GM12878 (cell line): ENCODE results near the gene KCNMB4. TPM values are rescaled to one million over a fixed set of nuclear protein-coding genes. Genes with fewer than 3 reads are reported as not detected.
A peak's percentile ranks its signal among the peaks of the same experiment; 100 is the strongest.

Source experiments
- HDAC6 ChIP-seq: fragments of 200-600 bp; sonication (generic); IDR thresholded peaks from one replicate; pipeline ENCODE4 v1.8.0; 2017; ENCODE audit warnings: antibody characterized with exemption; ENCODE audit not compliant: unreplicated experiment
- HDGF ChIP-seq: fragments of 450-650 bp; IDR thresholded peaks from 2 replicates; pipeline ENCODE4 v1.6.1; 2016; ENCODE audit warnings: antibody characterized with exemption
- IKZF1 ChIP-seq: fragments of 450-650 bp; conservative IDR thresholded peaks from 2 replicates; pipeline ENCODE4 v1.6.1; 2017; ENCODE audit warnings: antibody characterized with exemption, mild to moderate bottlenecking
- JUNB ChIP-seq: IDR thresholded peaks from 2 replicates; pipeline ENCODE4 v1.6.1; 2016; ENCODE audit warnings: antibody characterized with exemption, mild to moderate bottlenecking
- LARP7 ChIP-seq: fragments of 450-650 bp; IDR thresholded peaks from 2 replicates; pipeline ENCODE4 v1.6.1; 2017; ENCODE audit warnings: mild to moderate bottlenecking
- MYC ChIP-seq: IDR thresholded peaks from 2 replicates; pipeline ENCODE4 v1.6.1; 2011; ENCODE audit warnings: mild to moderate bottlenecking, low read length, moderate library complexity, inconsistent platforms; ENCODE audit not compliant: insufficient read depth, insufficient replicate concordance, insufficient read length, severe bottlenecking
- POLR2A ChIP-seq: IDR thresholded peaks from 2 replicates; pipeline ENCODE4 v1.6.1; 2011; ENCODE audit warnings: low read depth, mild to moderate bottlenecking, low read length
- POLR2AphosphoS5 ChIP-seq: IDR thresholded peaks from 2 replicates; pipeline ENCODE4 v1.6.1; 2011; ENCODE audit warnings: mild to moderate bottlenecking, low read length, inconsistent platforms
- REST ChIP-seq: IDR thresholded peaks from 2 replicates; pipeline ENCODE4 v1.6.1; 2012; ENCODE audit warnings: mild to moderate bottlenecking, low read depth, low read length
- TARDBP ChIP-seq: IDR thresholded peaks from 2 replicates; pipeline ENCODE4 v1.6.1; 2016; ENCODE audit warnings: borderline replicate concordance
- ZNF687 ChIP-seq: fragments of 450-650 bp; IDR thresholded peaks from 2 replicates; pipeline ENCODE4 v1.6.1; 2017; ENCODE audit warnings: mild to moderate bottlenecking, moderate library complexity
- polyA plus RNA-seq, 11 experiments: library from polyadenylated mRNA; depleted of rRNA in 4 of 11; unstranded in 6 of 11; stranded (reverse) in 5 of 11; fragments of >200 nt; fragmentation: Nextera tagmentation in 4 of 11; fragmentation: Illumina TruSeq in 1 of 11; extraction: Ambion mirVana in 4 of 11; extraction: Trizol in 1 of 11; gene quantifications; 1 replicate in 1 of 11; 2 replicates in 10 of 11; pipeline versions ENCODE4 v1.2.1 to v1.2.3, GENCODE V29; 2011 to 2016; ENCODE audit warnings: inconsistent platforms in 2 of 11, missing spikeins in 2 of 11, low read depth in 1 of 11
- total RNA-seq, 4 experiments: library from RNA; depleted of rRNA in 3 of 4; stranded (reverse); fragments of >200 nt in 3 of 4; fragmentation: Illumina TruSeq in 1 of 4; extraction: Trizol in 1 of 4; gene quantifications; 2 replicates each; pipeline versions ENCODE4 v1.2.1 to v1.2.3, GENCODE V29; 2013 to 2021
- TF ChIP-seq, protein P1 (sequence below): fragments of 450-650 bp; IDR thresholded peaks from 2 replicates; pipeline ENCODE4 v1.6.1; 2016; ENCODE audit warnings: mild to moderate bottlenecking, moderate library complexity, borderline replicate concordance
- TF ChIP-seq, protein P2 (sequence below): fragments of 450-650 bp; IDR thresholded peaks from 2 replicates; pipeline ENCODE4 v1.6.1; 2017; ENCODE audit warnings: mild to moderate bottlenecking
- TF ChIP-seq, protein P3 (sequence below): IDR thresholded peaks from 2 replicates; pipeline ENCODE4 v1.6.1; 2011; ENCODE audit warnings: borderline replicate concordance, low read depth, mild to moderate bottlenecking, moderate library complexity, low read length; ENCODE audit not compliant: insufficient read depth, poor library complexity, severe bottlenecking

Gene KCNMB4
- total and polyA plus RNA-seq, 10 of the 15 experiments (the other 5 are each of a cell fraction or from before 2014, with no cell fraction given), result 0.06 to 0.37 (median 0.16) TPM; not detected in 2

GRCh38 chr12:70366581-70367257 is 629 bp downstream of the KCNMB4 start (continued):
- TF ChIP-seq, protein P1, sequence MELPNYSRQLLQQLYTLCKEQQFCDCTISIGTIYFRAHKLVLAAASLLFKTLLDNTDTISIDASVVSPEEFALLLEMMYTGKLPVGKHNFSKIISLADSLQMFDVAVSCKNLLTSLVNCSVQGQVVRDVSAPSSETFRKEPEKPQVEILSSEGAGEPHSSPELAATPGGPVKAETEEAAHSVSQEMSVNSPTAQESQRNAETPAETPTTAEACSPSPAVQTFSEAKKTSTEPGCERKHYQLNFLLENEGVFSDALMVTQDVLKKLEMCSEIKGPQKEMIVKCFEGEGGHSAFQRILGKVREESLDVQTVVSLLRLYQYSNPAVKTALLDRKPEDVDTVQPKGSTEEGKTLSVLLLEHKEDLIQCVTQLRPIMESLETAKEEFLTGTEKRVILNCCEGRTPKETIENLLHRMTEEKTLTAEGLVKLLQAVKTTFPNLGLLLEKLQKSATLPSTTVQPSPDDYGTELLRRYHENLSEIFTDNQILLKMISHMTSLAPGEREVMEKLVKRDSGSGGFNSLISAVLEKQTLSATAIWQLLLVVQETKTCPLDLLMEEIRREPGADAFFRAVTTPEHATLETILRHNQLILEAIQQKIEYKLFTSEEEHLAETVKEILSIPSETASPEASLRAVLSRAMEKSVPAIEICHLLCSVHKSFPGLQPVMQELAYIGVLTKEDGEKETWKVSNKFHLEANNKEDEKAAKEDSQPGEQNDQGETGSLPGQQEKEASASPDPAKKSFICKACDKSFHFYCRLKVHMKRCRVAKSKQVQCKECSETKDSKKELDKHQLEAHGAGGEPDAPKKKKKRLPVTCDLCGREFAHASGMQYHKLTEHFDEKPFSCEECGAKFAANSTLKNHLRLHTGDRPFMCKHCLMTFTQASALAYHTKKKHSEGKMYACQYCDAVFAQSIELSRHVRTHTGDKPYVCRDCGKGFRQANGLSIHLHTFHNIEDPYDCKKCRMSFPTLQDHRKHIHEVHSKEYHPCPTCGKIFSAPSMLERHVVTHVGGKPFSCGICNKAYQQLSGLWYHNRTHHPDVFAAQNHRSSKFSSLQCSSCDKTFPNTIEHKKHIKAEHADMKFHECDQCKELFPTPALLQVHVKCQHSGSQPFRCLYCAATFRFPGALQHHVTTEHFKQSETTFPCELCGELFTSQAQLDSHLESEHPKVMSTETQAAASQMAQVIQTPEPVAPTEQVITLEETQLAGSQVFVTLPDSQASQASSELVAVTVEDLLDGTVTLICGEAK, result no peak
- TF ChIP-seq ZNF687 (no peak), MYC (peak; percentile 3), REST (no peak), HDGF (no peak), POLR2AphosphoS5 (no peak), JUNB (no peak), LARP7 (no peak), IKZF1 (peak; percentile 40; the same call in 1 of the 2 replicates), POLR2A (0 out of 2 replicates have a peak, but pooled peaks have one; percentile 6), HDAC6 (peak; percentile 77), TARDBP (no peak)
- TF ChIP-seq, protein P2, sequence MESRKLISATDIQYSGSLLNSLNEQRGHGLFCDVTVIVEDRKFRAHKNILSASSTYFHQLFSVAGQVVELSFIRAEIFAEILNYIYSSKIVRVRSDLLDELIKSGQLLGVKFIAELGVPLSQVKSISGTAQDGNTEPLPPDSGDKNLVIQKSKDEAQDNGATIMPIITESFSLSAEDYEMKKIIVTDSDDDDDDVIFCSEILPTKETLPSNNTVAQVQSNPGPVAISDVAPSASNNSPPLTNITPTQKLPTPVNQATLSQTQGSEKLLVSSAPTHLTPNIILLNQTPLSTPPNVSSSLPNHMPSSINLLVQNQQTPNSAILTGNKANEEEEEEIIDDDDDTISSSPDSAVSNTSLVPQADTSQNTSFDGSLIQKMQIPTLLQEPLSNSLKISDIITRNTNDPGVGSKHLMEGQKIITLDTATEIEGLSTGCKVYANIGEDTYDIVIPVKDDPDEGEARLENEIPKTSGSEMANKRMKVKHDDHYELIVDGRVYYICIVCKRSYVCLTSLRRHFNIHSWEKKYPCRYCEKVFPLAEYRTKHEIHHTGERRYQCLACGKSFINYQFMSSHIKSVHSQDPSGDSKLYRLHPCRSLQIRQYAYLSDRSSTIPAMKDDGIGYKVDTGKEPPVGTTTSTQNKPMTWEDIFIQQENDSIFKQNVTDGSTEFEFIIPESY, result no peak
- TF ChIP-seq, protein P3, sequence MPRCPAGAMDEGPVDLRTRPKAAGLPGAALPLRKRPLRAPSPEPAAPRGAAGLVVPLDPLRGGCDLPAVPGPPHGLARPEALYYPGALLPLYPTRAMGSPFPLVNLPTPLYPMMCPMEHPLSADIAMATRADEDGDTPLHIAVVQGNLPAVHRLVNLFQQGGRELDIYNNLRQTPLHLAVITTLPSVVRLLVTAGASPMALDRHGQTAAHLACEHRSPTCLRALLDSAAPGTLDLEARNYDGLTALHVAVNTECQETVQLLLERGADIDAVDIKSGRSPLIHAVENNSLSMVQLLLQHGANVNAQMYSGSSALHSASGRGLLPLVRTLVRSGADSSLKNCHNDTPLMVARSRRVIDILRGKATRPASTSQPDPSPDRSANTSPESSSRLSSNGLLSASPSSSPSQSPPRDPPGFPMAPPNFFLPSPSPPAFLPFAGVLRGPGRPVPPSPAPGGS, result no peak
